ENCODE measurements around the gene HPD.
"Not testable (repeated sequence)": the region's sequence is repeated elsewhere in the genome, so short reads cannot be mapped to it uniquely, and the experiment has no call there.

The HPD gene

DNA sequence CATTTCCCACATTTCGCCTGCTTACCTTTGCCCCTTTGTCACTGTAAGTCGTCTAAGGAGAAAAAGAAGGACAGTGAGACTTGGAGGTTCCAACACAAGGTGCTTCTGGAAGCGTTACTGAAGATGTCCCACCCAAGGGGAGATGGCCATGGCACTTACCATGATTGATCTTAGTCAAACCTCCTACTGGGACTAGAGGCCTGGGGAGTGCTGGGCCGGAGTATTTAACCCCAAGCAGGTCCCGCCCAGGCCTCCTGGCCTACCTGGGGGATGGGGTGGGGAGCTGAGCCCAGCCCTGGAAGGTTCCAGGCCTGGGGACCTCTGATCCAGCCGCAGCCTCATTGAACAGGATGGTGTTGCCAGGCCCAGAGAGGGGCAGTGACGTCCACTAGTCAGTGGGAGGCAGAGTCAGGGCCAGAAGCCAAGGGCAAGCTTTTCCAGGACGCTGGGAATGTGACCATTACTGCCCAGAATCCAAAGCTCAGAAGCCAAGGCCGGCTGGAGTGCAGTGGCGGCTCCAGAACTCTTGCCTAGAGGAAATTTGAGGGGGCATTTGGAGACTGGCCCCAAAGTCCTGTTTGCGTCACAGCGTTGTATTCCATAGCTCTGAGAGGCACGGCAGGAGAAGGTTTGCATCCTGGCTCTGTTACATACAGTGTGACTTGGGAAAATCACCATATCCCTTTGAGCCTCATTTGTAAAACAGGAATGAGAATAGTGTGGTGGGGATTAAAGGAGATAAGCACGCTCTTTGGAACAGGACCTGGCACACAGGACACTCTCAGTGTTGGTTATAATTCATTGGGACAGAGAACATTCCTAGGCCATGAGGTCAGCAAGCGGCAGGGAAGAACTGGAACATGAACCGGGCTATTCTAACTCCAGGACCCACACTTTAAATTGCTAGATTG, at the start of gene HPD:
TSS of gene HPD (minus strand) at position 198 of the 911 bp plus-strand sequence. CDS start at position 162, 36 bp downstream.
- DNase-seq (ENCODE audit: low spot score): no peak

DNA sequence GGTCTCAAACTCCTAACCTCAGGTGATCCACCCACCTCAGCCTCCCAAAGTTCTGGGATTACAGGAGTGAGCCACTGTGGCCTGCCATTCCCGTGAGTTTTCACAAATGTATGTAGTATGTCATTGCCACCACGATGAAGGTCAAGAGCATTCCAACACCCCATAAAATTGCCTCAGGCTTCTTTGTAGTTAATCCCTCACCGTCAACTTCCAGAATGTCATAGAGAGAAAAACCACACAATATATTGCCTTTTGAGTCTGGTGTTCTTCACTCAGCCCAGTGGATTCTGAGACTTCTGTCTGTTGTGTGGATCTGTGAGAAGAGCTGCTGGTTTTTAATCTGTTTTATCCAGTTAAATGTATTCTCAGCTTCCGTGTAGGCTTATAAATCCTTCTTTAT, 47.1 kb upstream of the HPD start:
- DNase-seq (ENCODE audit: low spot score): no peak

DNA sequence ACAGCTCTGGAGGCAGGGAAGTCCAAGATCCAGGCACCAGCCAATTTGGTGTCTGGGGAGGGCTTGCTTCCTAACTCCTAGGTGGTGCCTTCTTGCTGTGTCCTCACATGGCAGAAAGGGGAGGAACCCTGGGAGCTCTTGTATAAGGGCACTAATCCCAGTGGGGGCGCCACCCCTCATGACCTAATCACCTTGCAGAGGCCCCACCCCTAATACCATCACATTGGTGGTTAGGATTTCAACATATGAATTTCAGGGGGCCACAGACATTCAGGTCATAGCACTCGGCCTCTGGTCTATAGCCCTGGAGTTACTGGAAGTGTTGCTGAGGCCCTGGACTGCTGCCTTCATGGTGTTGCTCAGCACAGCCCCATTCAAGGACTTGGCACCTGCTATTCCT, 44.5 kb upstream of the HPD start:
- no peak for DNase-seq (ENCODE audit: low spot score)

DNA sequence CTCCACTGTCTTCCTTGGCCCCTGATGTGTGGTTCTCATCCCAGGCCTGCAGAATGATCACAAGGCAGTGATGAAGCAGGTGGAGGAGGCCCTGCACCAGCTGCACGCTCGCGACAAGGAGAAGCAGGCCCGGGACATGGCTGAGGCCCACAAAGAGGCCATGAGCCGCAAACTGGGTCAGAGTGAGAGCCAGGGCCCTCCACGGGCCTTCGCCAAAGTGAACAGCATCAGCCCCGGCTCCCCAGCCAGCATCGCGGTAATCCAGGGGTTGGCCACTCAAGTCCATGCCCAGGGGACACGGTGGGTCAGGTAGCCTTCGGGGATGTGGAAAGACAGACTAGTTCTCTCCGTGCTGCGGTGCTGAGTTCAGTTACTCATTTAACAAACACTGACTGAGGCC, 40.9 kb upstream of the HPD start:
- no peak for DNase-seq (ENCODE audit: low spot score)

DNA sequence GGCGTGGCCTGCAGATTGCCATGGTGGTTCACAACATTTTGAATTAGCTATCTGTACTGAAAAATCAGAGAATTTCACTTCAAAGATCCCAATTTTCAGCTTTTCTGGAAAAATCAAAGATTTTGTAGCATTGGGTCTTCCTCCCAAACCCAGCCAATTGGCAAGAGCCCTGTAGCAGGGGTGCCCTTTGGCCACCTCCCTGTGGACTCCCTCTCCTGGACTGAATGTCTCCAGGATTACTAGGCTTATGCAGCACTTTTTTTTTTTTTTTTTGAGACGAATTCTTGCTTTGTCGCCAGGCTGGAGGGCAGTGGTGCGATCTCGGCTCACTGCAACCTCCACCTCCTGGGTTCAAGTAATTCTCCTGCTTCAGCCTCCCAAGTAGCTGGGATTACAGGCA, 39.6 kb upstream of the HPD start:
- DNase-seq (ENCODE audit: low spot score): no peak

DNA sequence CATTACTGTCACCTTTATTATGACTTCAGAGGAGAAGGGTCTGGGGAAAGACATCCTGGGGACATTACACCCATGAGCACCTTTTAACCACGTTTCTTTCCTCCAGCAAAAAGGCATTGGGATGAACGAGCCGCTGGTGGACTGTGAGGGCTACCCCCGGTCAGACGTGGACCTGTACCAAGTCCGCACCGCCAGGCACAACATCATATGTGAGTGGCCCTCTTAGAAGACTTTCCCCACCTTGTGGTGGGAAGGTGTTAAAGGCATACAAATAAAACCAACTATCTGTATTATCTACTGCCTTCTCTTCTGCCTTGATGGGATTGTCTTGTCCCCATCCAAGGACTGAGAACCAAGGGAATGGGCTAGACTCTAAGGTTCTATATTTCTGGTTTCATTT, 36.0 kb upstream of the HPD start:
- DNase-seq (ENCODE audit: low spot score): peak; percentile 38

DNA sequence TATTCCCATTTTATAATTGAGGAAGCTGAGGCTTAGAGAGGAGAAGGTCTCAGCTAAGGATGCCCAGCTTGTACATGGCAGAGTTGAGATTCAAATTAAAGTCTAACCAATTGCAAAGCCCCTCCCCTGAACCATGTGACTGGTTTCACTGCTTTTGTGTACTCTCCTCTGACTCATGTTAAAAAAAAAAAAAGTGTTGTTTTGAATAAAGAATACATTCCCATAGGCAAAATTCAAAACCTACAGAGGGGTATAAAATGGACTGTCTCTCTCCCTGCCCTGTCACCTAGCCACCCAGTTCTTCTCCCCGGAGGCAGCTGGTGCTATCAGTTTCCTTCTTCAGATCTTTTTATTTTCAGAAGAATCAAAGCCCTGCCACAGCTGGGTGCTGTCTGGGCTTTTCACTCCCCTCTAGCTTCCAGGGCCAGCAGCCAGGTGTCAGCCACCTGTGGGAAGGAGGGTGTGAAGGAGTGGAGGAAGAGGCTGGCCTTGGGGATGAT, 35.4 kb upstream of the HPD start:
- no peak for DNase-seq (ENCODE audit: low spot score)

DNA sequence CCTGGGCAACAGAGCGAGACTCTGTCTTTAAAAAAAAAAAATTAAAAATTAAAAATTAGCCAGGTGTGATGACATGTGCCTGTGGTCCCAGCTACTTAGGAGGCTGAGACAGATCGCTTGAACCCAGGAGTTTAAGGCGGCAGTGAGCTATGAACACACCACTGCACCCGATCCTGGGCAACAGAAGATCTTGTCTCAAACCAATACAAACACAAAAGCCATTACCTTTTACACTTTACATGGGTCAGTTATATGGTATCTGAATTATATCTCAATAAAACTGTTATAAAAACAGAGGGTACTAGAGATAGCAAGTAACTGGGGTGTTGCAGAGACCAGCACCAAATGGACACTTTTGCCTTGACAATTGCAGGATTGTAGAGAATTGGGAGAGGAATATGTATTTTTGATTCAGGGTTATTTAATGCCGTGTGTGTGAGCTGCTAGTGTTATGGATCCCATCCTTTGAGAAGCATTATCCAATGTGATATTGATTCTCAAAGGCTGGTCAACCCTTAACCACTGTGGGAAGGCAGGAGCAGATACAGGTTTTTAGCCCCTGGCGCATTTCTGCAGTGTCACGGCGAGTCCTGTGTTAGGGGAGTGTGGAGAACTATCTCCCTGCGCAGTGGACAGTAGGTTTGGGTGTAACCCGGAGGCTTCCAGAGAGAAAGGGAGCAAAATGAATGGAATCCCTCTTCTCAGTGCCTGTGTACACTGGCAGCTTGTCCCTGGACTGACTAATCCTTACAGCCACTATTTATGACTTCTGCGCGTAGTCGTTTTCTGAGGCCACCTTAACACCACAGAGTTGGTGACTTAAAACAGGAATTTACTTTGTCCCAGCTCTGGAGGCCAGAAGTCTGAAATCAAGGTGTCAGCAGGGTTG, 34.3 kb upstream of the HPD start:
- DNase-seq (ENCODE audit: low spot score): peak; percentile 36

DNA sequence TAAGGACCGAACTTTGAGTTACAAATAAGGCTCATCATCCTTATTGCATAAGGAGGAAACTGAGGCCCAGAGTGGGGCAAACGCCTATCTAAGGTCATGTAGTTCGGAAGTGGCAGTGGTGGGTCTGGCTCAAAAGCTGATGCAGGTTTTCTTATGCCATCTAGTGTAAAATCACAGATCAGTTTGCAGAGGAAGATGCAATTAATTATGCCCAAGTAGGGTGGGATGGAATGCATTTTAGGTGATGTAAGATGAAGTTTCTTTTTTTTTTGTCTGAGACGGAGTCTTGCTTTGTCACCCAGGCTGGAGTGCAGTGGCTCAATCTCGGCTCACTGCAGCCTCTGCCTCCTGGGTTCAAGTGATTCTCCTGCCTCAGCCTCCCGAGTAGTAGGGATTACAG, 31.0 kb upstream of the HPD start:
- DNase-seq (ENCODE audit: low spot score): not testable (repeated sequence)

DNA sequence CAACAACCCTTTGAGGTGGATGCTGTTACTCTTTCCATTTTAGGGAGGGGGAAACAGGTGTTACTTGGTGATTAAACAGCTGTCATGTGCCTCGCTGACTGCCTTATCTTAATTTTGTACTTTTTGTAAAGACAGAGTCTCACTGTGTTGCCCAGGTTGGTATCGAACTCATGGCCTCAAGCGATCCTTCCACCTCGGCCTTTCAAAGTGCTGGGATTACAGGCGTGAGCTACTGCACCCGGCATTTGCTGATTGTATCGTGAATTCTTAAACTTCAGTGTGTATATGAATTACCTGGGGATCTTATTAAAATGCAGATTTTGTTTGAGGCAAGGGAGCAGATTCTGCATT, 30.6 kb upstream of the HPD start:
- no peak for DNase-seq (ENCODE audit: low spot score)

DNA sequence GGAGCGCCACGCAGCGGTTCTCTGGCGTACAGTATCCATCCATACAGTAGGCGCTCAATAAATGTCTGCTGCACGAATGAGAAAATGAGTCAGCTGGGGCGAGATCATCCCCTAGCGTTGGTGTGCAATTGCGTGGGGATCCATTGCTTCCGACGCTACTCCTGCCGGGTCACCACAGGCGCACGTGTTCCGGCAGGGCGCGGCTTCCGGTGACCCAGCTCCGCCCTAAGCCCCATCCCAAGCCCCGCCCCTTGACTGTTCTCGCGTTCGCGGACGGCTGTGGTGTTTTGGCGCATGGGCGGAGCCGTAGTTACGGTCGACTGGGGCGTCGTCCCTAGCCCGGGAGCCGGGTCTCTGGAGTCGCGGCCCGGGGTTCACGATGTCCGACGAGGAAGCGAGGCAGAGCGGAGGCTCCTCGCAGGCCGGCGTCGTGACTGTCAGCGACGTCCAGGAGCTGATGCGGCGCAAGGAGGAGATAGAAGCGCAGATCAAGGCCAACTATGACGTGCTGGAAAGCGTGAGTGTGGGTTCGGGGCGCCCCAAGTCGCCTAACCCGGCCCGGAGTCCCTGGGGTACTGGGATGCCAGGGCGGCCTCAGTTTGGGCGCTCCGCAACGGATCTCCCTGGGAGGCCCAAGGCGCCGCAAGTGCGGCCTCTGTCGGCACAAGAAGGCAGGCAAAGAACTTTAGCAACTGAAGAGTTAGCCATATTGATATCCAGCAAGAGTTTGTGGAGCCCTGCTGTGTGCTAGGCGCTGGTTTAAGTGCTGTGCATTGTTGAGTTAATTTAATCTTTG, 30.0 kb upstream of the HPD start, which contains the start of gene PSMD9:
TSS of gene PSMD9 (plus strand) at position 313 of the 796 bp plus-strand sequence. CDS start at position 380, 67 bp downstream.
- DNase-seq (ENCODE audit: low spot score): peak; percentile 99

DNA sequence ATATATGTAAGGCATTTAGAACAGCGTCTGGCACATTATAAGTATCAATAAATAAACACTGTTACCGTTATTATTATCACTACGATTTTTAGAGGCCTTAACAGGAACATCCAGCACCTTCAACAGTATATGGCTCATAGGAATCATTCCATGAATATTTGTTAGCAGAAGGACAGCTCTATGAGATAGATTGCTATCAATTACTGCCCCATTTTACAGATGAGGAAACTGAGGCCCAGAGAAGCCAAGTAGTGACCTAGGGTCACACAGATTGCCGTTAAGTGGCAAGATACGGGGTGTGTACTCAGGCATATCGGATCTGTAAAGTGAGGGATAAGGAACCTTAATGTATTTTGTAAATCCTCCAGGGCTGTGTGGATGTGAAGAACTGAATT, 29.4 kb upstream of the HPD start:
- DNase-seq (ENCODE audit: low spot score): no peak

DNA sequence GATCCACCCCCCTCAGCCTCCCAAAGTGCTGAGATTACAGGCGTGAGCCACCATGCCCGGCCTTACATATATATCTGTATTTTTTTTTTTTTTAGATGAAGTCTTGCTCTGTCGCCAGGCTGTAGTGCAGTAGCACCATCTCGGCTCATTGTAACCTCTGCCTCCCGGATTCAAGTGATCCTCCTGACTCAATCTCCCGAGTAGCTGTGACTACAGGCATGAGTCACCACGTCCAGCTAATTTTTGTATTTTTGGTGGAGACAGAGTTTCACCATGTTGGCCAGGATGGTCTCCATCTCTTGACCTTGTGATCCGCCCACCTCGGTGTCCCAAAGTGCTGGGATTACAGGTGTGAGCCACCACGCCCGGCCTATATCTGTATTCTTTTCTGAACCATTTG, 26.5 kb upstream of the HPD start:
- DNase-seq (ENCODE audit: low spot score): not testable (repeated sequence)

DNA sequence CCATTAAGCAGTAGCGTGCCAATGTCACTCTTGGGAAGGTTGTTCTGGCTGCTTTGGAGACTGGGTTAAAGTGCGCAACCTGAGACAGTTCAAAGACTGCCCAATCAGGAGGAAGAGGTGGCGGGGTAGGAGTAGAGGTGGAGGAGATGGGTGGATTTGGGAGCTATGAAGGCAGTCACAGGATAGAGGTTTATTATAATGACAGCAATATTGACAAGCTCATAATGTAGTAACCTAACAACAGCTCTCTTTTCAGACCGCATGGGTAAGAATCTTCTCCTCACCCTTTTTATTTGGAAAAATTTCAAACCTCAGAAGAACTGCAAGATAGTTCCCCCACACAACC, 24.6 kb upstream of the HPD start:
- DNase-seq (ENCODE audit: low spot score): no peak

DNA sequence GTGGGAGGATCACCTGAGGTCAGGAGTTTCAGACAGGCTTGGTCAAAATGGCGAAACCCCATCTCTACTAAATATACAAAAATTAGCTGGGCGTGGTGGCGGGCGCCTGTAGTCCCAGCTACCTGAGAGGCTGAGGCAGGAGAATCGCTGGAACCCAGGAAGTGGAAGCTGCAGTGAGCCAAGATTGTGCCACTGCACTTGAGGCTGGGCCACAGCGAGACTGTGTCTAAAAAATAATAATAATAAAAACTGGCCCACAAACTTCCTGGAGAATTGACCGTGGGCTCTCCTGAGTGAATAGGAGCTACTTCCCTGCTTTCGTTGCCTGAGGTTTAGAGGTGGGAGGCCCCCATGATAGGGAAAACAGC, 17.4 kb upstream of the HPD start:
- not testable (repeated sequence) for DNase-seq (ENCODE audit: low spot score)

DNA sequence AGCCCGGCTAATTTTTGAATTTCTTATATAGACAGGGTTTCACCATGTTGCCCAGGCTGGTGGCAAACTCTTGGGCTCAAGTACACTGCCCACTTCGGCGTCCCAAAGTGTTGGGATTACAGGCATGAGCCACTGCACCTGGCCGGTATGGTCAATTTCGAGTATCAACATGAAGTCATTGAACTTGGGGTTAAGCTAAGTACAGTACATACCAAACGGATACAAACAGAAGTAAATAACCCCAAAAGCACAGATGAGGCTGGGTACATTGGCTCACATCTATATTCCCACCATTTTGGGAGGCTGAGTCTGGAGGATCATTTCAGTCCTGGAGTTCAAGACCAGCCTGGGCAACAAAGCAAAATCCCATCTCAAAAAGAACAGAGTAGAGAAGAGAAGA, 16.9 kb upstream of the HPD start:
- no peak for DNase-seq (ENCODE audit: low spot score)

DNA sequence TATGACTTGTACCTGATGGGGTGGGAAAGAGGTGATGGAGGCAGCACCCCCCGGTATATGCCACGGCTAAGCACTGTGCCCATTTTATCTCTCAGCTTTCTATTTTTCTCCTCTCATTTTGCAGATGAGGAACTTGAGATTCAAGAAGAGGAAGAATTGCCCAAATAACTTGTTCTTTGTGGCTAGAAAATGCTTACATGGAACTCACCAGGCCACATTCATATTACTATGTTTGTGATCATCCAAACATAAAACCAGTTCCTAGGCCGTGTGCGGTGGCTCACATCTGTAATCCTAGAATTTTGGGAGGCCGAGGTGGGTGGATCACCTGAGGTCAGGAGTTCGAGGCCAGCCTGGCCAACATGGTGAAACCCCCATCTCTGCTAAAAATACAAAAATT, 15.4 kb upstream of the HPD start:
- no peak for DNase-seq (ENCODE audit: low spot score)

DNA sequence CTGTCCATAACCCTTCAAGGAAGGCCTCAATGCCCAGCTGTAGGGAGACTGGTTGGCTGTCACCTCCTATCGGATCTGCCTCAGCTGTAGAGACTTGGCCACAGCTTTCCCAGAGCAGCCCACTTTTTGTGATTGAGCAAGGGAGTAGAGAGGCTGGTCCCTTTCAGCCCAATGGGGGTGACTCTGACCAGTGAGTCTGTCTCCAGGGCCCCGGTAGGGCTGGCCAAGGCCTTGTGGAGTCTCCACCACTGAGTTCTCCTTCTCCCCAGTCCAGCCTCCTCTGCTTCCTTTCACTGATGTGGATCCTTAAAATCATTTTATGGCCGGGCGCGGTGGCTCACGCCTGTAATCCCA, 14.5 kb upstream of the HPD start:
- no peak for DNase-seq (ENCODE audit: low spot score)

DNA sequence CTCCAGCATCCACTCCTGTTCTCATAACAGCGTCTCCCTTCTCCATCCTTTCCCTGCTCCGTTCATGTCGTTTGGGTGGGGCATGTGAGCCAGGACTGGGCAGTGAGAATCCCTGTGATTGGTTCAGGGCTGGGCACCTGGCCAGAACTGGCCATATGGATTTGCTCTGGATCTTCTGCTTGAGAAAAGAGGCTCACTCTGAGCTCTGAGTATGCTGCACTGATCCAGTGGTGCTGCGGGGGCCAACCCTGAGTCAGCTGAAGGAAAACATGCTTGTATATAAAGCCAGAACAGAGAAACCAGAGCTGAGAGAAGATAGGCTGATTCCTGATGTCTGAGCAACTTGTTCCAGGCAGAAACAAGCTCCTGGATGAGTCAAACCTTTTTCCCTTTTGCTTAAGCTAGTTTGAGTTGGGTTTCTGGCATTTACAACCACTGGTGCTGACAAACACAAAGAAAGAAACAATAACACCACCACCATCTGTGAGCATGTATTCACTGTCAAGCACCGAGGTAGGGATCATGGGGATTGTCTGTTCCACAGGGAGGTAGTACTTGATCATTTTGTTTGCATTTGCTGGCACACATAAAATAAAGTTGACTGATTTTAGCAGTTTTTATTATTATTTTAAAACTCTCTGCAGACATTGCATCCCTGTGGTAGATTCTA, 14.0 kb upstream of the HPD start:
- peak; percentile 34 for DNase-seq (ENCODE audit: low spot score)

DNA sequence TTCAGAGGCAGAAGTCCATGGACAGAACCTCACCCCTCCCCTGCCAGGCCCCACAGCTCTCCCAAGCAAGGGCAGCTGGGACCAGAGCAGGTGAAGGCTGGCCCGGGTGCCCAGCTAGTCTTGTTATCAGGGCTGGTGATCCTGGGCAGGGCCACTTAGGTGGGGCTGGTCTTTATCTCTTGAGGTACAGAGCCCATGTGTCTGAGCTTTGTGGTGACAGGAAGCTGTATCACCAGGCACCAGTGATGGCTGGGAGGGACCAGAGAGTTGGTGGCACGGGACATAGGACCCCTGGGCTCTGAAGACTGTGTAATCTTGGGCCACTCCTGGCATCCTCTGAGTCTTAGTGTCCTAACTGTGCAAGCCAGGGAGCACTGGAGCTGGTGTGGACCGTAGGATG, 12.8 kb upstream of the HPD start:
- DNase-seq (ENCODE audit: low spot score): peak; percentile 93

DNA sequence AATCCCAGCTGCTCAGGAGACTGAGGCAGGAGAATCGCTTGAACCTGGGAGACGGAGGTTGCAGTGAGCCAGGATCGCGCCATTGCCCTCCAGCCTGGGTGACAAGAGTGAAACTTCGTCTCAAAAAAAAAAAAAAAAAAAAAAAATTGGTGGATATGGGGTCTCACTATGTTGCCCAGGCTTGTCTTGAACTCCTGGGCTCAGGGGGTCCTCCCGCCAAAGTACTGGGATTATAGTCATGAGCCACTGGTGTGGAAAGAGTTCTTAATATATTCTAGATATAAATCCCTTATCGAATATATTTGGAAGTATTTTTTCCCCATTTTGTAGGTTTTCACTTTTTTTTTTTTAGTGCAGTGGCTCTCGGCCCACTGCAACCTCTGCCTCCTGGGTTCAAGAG, 10.6 kb upstream of the HPD start:
- DNase-seq (ENCODE audit: low spot score): not testable (repeated sequence)

DNA sequence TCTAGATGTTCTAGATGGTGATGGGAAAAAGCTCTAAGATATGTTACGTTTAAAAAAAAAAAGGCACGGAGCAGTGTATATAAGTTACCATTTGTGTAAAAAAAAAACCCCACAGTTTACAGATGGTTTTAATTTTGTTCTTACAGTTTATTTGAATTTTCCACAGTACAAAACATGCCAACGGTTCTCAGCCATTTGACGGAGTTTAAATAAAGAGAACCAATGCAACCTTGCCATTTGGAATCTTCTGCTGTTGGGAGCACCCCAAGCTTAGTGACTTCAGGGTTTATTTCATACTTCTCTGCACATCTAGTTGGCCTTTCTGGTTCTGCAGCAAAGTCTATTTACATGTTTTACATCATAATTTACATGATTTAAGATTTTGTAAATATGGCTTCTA, 7.7 kb upstream of the HPD start:
- DNase-seq (ENCODE audit: low spot score): no peak

All from hematopoietic multipotent progenitor cell treated with erythropoietin and hydrocortisone succinate and interleukin-3 and kit ligand, for 15 days (in vitro differentiated cells).